EH (cell line): ENCODE data around the gene EDC4.
"Not testable (repeated sequence)": the region's sequence is repeated elsewhere in the genome, so short reads cannot be mapped to it uniquely, and the experiment has no call there.

Experiments used
- DNase-seq: peaks from one replicate; pipeline ENCODE4 v3.0.0-alpha.2; 2015; ENCODE audit warnings: low read depth

EDC4 gene

DNA sequence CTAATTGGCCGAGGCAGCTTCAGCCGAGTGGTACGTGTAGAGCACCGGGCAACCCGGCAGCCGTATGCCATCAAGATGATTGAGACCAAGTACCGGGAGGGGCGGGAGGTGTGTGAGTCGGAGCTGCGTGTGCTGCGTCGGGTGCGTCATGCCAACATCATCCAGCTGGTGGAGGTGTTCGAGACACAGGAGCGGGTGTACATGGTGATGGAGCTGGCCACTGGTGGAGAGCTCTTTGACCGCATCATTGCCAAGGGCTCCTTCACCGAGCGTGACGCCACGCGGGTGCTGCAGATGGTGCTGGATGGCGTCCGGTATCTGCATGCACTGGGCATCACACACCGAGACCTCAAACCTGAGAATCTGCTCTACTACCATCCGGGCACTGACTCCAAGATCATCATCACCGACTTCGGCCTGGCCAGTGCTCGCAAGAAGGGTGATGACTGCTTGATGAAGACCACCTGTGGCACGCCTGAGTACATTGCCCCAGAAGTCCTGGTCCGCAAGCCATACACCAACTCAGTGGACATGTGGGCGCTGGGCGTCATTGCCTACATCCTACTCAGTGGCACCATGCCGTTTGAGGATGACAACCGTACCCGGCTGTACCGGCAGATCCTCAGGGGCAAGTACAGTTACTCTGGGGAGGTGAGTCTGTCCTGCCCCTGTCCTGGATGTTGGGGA is 36.3 kb downstream of the EDC4 start:
- no peak for DNase-seq

DNA sequence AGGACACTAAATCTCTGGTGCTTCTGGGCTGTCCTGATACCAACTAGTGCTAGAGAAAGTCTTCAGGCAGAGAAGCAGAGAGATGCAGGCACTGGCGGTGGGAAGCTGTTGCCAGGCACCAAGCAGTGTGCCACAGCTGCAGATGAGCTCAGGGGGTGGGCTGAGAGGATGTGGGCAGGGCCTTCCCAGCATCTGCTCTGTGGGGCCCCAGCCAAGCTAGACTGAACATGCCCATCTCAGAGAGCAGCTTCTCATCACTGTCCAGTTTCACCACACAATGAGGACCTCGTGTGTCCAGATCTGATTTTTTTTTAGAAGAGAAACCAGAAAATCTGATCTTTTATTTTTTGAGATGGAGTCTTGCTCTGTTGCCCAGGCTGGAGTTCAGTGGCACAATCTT is 37.3 kb downstream of the EDC4 start:
- DNase-seq, result peak; percentile 66

DNA sequence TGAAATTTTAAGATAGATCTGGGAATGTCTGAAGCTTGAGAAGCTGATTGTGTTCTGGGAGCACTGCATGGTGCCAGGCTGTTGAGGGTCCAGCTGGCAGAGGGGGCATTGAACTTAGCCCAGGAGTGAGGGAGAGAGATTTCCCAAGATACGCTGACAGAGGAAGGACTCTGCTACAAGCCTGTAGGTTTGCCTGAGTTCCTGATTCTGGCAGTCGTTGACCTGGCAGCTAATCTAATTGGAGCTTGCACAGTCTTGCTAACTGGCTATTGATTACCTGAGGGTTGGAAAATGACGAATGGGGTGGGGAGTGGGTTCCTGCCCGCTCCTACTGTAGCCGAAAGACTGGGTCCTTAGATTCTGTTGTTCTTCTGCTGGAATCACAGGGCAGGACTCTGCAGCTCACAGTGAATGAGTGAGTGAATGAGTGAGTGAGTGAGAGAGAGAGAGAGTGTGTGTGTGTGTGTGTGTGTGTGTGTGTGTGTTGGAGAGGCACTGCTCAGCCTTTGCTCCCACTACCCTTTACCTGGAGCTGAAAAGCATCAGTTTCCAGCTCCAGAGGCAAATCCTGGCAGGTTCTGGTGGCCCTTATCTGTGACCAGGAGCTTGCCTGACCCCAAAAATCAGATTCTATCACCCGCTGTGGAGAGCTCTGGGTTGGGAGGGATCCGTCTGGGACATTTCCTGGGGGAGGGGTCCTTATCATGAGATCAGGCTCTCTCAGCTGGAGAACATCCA is 42.1 kb downstream of the EDC4 start:
- no peak for DNase-seq

DNA sequence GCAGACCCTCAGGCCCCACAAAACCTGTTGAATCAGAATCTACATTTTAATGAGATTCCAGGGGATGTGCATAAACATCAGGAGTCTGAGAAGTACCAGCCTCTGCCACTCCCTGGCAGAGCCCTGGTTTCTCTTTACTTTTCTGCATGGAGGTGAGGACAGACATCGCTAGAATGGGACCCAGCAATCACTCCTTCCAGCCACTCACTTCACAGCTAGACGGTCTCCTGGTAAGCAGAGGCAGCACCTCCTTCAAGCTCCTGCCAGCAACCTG is 42.6 kb downstream of the EDC4 start:
- DNase-seq, result not testable (repeated sequence)

DNA sequence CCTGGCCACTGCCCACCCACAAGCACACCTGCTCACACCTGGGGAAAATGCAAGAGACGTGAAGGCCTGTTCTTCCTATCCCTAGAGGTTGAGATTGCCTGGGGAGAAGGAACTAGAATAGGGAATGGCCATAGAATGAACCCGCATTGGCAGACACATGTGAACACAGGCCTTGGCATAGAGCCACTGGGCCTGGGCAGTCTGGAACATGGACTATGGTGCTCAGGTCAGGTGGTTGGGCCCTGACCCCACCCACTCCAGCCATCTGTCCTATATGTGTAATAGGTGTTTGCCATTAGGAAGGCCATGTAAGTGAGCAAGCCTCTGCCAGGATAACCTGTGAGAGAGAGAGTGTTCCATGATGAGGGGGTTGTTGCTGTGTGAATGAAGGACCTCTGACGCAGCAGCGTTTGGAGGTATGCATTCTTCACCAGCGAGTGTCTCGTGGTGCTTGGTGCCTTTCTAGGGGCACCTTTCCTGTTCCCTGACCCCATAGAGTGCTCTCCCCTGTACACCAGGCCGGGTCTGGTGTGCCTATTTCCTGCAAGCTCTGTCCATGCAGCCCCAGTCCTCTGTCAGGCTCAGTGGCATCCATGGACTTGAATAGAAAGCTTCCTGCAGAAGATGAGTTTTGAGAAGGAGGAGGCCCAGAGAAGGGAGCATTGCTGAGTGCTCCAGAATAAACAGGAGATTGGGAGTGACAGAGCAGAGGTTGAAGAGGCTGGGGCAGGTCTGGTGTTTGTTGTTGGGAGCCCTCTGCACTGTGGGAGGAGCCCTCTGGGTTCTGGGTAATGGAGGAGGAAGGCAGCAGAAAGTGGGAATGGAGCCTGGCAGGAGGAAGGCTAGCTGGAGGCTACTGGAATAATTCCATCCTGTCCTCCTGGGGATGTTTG is 43.2 kb downstream of the EDC4 start:
- peak; percentile 25 for DNase-seq

DNA sequence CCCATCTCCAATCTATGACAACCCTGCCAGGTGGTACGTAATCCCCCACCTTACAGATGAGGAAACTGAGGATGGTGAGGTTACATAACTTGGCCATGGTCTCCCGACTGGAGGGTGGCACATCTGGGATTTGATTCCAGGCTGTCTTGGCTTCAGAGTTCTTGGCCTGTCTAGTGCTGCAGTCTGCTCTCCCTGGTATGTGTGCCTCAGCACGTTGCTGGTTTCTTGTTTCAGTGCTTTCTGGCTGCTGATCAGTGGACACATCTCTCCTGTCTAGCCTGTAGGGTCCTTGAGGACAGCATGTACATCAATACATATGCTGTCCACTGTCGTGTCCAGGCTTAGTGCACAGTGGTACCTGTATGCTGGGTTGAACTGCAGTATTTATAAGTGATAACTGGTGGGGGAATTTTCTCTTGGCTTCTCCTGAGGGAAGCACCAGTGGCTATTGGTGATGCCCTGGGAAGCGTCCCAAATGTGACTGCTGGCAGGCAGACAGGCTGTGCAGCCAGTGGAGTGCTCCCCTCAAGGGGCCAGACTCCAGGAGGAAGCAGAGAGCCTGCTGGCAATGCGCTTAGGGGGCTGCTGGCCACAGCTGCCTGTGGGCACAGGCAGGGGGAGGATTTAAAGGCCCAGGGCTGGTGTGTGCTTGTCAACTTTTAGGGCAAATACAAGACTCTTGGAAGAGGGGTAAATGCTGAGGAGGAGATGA is 44.4 kb downstream of the EDC4 start:
- DNase-seq, result peak; percentile 62

DNA sequence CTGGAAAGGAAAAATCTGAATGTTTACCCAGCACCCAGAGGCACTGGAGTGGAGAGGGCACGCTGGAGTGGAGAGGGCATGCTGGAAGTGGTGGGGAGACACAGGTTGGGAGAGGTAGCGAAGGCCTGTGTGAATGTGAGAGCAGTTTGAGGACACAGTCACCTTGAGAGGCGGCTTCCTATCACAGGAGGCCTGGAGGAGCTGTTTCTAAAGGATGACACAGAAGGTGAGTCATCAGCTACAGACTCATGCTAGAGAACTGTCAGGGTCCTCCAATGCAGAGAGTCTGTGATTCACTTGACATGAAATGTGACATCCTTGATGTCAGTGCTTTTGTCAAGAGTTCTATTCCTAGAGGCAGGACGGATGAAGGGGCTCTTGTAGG is 45.0 kb downstream of the EDC4 start:
- peak; percentile 92 for DNase-seq

DNA sequence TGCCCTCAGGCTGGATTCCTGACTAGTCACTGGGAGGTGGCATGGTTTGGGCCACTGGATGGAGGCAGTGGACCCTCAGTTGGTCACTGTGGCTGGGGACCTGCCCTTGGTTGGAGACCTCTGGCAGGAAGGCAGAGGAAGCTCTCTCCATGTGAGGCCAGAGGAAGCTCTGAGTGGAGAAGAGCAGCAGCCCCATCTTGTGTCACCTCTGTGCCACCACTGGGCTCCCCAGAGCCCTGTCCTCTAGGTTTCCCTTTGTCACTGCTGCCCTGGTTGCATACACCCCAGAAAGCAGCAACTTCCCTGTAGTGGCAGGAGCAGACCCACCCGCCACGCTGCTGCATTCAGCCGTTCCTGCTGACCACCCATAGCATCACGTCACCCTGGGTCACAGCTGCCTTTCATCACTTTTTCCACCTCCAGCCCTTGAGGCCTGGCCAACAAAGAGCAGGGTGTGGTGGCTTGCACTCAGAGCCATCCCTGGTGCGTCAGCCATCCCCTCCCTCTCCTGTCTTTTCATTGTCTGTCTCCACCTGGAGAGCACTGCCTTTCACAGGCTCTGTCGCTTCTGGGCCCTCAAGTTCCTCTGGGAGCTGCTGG is 46.9 kb downstream of the EDC4 start:
- DNase-seq, result no peak

DNA sequence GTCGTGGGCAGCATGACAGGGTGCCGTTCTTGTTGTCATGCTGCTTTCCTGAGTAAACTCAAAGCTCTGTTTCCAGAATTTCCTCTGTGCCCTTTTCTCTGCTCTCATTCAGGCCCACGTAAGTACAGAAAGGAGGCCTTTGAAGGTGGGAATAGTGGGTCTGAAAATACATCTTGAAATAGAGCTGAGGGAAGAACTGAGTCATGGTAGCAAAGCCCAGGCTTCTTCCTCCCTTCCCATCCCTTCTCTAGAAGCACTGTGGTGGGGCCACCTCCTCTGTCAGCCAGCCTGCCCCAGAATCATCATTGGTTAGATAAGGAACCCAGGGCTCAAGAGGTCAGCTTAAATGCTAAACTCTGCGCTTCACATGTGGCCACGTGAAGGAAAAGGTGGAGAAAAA is 49.4 kb downstream of the EDC4 start:
- DNase-seq, result no peak

DNA sequence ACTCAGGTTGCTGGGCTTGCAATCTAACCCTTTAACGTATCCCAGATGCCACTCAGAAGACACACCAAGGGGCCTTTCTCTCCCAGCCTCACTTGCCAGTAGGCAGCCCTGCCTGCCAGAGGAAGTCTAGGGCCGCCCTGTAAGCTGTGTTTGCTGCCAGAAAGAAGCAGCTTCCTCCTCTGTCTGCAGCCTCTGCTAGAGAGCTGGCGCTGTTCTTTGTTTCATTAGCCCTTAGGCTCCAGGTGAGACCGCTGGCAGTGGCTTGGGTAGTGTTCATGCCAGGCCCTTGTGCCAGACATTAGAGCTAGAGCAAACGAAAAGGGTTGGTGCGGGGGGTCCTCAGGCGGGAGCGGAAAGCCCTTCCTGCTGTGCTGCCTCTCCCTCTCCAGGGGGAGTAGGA is 49.9 kb downstream of the EDC4 start:
- no peak for DNase-seq

DNA sequence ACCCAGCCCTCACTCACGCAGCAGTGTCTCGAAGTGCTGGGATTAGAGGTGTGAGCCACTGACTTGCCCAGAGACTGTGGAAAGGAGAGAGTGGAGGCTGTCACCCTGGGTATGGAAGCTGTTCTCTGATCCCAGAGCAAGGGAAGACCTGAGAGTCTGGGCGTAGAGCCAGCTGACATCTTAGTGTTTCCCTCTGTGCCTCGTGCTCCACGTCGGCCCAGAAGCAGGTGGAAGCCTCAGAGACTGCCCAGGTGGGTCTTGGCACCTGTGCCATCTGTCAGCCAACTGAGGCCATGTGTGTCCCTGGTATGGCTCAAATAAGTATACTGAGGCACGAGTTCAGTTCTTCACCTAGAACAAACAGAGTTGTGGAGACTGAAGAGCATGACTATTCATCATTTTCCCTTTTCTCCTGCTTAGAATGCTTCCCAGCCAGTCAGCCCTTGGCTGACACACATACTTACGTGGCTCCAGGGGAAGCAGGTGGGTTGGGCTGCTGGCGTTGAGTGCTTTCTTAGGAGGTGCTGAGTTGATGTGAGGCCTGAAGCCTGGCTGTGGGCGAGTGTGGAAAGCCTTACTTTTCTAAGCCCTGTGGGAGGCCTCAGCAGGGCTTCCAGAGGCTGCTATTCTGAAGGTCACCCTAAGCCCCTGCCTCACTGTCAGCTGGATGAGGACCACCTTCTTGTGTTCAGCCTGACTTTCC is 50.7 kb downstream of the EDC4 start:
- no peak for DNase-seq

DNA sequence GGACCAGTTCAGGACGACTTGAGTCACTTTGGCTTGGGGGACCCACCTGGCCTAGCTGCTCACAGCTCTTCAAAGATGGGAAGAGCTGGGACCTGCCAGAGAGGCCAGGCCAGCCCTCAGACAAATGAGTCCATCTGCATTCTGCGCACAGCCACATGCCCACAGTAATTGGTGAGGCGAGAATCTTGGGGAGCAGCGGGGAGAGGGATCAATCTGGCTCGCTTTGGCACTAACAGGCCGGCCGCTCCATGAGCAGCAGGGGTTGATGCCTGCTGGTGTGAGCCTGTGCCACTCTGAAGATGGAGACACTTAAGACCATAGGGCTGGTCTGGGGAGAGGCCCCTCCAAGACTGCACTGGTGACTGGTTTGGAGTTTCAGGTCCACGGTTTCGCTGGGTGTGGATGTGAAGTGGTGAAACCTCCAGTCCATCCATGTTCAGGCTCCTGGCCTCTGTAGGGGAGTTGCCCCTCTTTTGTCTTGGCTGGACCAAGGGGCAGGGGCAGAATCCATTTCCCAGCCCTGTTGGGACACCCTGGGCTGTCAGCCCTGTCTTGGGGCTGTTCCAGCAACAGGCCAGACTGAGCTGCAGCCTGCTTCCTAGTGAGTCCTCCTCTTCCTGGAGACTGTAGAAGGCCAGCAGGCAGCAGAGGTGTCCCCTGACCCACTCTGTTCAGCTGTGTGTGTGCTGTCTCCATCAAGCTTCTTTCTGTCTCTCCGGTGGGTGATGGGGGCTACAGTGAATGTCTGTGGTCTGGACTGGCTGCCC is 51.5 kb downstream of the EDC4 start:
- DNase-seq, result no peak

DNA sequence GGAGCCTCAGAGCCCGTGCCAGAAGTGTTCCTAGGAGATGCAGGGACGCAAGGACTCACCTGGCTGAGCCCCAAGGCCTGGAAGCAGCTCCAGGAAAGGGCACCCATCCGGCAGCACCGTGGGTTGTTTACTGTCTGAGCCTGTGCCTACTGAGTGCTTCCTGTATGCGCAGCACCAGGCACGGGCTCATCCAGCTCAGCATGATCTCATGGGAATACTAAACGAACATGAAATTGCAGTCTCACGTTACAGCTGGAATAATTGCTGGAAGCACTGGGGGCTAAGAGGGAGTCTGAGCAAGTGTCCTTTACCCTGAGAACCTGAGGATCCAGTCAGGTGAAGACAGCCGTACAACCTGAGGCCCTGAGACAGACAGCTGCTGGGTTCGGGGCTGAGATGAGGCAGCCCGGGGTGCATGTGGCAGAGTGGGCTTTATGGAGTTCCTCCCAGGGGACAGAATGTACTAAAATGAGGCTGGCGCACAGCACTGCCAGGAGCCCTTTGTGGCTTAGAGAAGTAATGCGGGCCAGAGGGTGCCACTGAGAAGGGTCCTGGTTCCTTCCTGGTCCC is 53.4 kb downstream of the EDC4 start:
- DNase-seq, result no peak

DNA sequence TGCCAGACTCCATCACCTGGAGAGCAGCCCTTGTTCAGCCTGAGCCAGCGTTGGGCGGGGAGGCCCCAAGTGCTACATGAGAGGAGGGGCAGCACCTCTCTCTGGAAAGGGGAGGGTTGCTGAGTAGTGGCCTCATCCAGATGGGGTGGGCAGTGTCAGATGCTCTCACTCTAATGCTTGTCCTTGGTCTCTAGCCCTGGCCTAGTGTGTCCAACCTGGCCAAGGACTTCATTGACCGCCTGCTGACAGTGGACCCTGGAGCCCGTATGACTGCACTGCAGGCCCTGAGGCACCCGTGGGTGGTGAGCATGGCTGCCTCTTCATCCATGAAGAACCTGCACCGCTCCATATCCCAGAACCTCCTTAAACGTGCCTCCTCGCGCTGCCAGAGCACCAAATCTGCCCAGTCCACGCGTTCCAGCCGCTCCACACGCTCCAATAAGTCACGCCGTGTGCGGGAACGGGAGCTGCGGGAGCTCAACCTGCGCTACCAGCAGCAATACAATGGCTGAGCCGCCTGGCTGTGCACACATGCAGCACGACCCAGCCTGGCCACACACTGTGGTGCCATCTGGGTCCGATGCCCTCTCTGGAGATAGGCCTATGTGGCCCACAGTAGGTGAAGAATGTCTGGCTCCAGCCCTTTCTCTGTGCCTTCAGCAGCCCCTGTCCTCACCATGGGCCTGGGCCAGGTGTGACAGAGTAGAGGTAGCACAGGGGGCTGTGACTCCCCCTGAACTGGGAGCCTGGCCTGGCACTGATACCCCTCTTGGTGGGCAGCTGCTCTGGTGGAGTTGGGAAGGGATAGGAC is 54.5 kb downstream of the EDC4 start:
- no peak for DNase-seq

DNA sequence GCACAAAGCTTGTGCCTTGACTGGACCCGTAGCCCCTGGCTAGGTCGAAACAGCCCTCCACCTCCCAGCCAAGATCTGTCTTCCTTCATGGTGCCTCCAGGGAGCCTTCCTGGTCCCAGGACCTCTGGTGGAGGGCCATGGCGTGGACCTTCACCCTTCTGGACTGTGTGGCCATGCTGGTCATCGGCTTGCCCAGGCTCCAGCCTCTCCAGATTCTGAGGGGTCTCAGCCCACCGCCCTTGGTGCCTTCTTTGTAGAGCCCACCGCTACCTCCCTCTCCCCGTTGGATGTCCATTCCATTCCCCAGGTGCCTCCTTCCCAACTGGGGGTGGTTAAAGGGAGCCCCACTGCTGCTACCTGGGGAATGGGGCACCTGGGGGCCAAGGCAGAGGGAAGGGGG is 55.3 kb downstream of the EDC4 start:
- DNase-seq, result no peak

DNA sequence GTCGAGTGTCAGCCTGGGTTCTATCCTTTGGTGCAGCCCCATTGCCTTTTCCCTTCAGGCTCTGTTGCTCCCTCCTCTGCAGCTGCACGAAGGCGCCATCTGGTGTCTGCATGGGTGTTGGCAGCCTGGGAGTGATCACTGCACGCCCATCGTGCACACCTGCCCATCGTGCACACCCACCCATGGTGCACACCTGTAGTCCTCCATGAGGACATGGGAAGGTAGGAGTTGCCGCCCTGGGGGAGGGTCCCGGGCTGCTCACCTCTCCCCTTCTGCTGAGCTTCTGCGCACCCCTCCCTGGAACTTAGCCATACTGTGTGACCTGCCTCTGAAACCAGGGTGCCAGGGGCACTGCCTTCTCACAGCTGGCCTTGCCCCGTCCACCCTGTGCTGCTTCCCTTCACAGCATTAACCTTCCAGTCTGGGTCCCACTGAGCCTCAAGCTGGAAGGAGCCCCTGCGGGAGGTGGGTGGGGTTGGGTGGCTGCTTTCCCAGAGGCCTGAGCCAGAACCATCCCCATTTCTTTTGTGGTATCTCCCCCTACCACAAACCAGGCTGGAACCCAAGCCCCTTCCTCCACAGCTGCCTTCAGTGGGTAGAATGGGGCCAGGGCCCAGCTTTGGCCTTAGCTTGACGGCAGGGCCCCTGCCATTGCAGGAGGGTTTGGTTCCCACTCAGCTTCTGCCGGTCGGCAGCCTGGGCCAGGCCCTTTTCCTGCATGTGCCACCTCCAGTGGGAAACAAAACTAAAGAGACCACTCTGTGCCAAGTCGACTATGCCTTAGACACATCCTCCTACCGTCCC is 55.9 kb downstream of the EDC4 start:
- DNase-seq, result peak; percentile 69

DNA sequence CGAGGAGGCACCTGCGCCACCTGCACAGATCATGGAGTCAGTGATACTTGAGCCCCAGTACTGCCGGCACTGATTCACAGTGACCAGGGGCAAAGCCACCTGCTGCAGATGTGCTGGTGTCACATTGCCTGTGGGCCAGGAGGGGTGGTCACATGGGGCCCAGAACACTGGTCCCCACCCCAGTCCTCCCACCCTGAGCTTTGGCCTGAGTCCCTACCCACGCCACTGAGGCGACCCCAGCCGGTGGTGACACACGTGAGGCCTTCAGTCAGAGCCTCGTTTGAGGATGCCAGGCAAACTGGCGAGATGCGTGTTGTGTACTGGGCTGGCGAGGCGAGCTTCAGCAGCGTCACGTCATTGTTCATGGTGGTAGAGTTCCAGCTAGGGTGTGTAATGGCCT is 57.3 kb downstream of the EDC4 start:
- DNase-seq, result no peak

DNA sequence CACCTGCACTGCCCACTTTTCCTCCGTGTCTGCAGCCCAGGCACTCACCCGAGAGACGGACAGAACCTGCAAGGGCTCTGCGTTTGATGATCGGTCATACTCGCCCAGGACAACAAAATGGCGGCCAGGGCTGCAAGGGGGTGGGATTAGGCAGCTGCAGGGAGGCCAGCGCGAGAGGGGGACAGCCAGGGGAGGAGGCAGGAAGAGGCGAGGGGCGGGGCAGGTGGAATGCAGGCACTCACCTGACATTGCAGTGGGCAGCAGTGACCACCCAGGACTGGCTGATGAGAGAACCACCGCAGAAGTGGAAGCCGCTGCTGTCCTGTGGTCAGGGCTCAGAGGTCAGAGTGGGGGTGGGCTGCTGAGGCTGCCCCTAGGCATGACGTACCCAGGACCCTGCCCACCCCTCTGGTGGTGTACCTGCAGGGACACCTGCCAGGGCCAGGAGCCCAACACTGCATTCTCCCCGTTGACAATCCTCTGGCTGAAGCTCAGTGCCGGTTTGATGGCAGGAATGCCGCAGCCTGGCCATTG is 57.9 kb downstream of the EDC4 start:
- no peak for DNase-seq
